IMR-90 (cell line): ENCODE data around the gene ZC2HC1B. TPM values are rescaled to one million over a fixed set of nuclear protein-coding genes. Genes with fewer than 3 reads are reported as not detected.

Source experiments
- ATAC-seq: fragments of 200-7000 bp; cut with Tn5 transposase; 2 replicates; pipeline ENCODE4 v1.9.1; 2020; ENCODE audit warnings: low read depth, mild to moderate bottlenecking, moderate library complexity
- BruUV-seq: library from RNA; stranded (reverse); fragments of 400-500 nt; replicated peaks from 2 replicates; lab custom pipeline; 2021; lab: Mats Ljungman, UMichigan
- CTCF ChIA-PET: fragments of 300-600 bp; formaldehyde crosslinking; extraction: SDS; loops from one replicate; lab custom pipeline; 2021; ENCODE audit warnings: antibody characterized with exemption; lab: Yijun Ruan, JAX
- POLR2A ChIA-PET: fragments of 300-600 bp; sonication (Branson Sonifier 250); formaldehyde crosslinking; loops from one replicate; lab custom pipeline; 2022; ENCODE audit warnings: antibody characterized with exemption; ENCODE audit not compliant: unreplicated experiment; lab: Charles Lee
- DNase-seq: peaks from one replicate; pipeline ENCODE4 v3.0.0; 2013
- H2AFZ ChIP-seq: replicated peaks from 2 replicates; pipeline ENCODE3; 2013; ENCODE audit warnings: low read length, mild to moderate bottlenecking; ENCODE audit not compliant: poor library complexity
- H2AK5ac ChIP-seq: 2 replicates; pipeline ENCODE4 v1.6.1; 2013; ENCODE audit warnings: low read depth, low read length, inconsistent platforms
- H2AK9ac ChIP-seq: replicated peaks from 2 replicates; pipeline ENCODE3; 2013; ENCODE audit warnings: mild to moderate bottlenecking, low read depth, low read length, moderate library complexity; ENCODE audit not compliant: poor library complexity
- H2BK120ac ChIP-seq: 2 replicates; pipeline ENCODE4 v1.6.1; 2013; ENCODE audit warnings: low read depth, low read length, inconsistent platforms
- H2BK15ac ChIP-seq: 3 replicates; pipeline ENCODE4 v1.6.1; 2013; ENCODE audit warnings: low read depth, low read length, inconsistent platforms
- H2BK20ac ChIP-seq: 2 replicates; pipeline ENCODE4 v1.6.1; 2013; ENCODE audit warnings: low read depth, mild to moderate bottlenecking, inconsistent platforms, low read length, moderate library complexity
- H2BK5ac ChIP-seq: 2 replicates; pipeline ENCODE4 v1.6.1; 2013; ENCODE audit warnings: mild to moderate bottlenecking, low read depth, low read length, inconsistent platforms; ENCODE audit not compliant: poor library complexity, severe bottlenecking
- H3K14ac ChIP-seq: replicated peaks from 2 replicates; pipeline ENCODE4 v1.6.1; 2013; ENCODE audit warnings: low read depth, low read length, inconsistent platforms
- H3K18ac ChIP-seq: 2 replicates; pipeline ENCODE4 v1.6.1; 2013; ENCODE audit warnings: low read depth, low read length, control low read depth
- H3K23ac ChIP-seq: 2 replicates; pipeline ENCODE4 v1.6.1; 2013; ENCODE audit warnings: low read depth, low read length, inconsistent platforms
- H3K27ac ChIP-seq: 2 replicates; pipeline ENCODE4 v1.5.1; 2013; ENCODE audit warnings: mild to moderate bottlenecking, control low read depth, low read length; ENCODE audit not compliant: insufficient read depth
- H3K27me3 ChIP-seq: 2 replicates; pipeline ENCODE4 v1.6.1; 2013; ENCODE audit warnings: low read length; ENCODE audit not compliant: control insufficient read depth, insufficient read depth
- H3K36me3 ChIP-seq: 2 replicates; pipeline ENCODE4 v1.6.1; 2013; ENCODE audit warnings: low read length, mixed read lengths; ENCODE audit not compliant: control insufficient read depth, insufficient read depth
- H3K4ac ChIP-seq: 2 replicates; pipeline ENCODE4 v1.6.1; 2013; ENCODE audit warnings: low read depth, low read length, inconsistent platforms
- H3K4me1 ChIP-seq: 2 replicates; pipeline ENCODE4 v1.6.1; 2013; ENCODE audit warnings: low read length, mixed read lengths; ENCODE audit not compliant: control insufficient read depth, insufficient read depth
- H3K4me2 ChIP-seq: 2 replicates; pipeline ENCODE4 v1.6.1; 2013; ENCODE audit warnings: low read depth, mild to moderate bottlenecking, control low read depth, low read length, moderate library complexity
- H3K4me3 ChIP-seq: 2 replicates; pipeline ENCODE4 v1.5.1; 2013; ENCODE audit warnings: low read depth, mild to moderate bottlenecking, control low read depth, low read length, moderate library complexity; ENCODE audit not compliant: insufficient read depth
- H3K56ac ChIP-seq: 2 replicates; pipeline ENCODE4 v1.6.1; 2013; ENCODE audit warnings: low read length, inconsistent platforms; ENCODE audit not compliant: insufficient read depth; ENCODE audit errors: extremely low read depth
- H3K79me1 ChIP-seq, 2 experiments: 2 replicates each; pipeline ENCODE4 v1.6.1; 2013; ENCODE audit warnings: low read length in 2 of 2, inconsistent platforms in 1 of 2, low read depth in 1 of 2
- H3K9ac ChIP-seq: 2 replicates; pipeline ENCODE4 v1.6.1; 2013; ENCODE audit warnings: low read depth, low read length, control low read depth
- H3K9me1 ChIP-seq: 2 replicates; pipeline ENCODE4 v1.6.1; 2013; ENCODE audit warnings: low read length, inconsistent platforms; ENCODE audit not compliant: insufficient read depth
- H3K9me3 ChIP-seq: 2 replicates; pipeline ENCODE4 v1.6.1; 2013; ENCODE audit warnings: low read length; ENCODE audit not compliant: control insufficient read depth, insufficient read depth
- H4K20me1 ChIP-seq: 2 replicates; pipeline ENCODE4 v1.6.1; 2013; ENCODE audit warnings: low read length, inconsistent platforms; ENCODE audit not compliant: insufficient read depth
- H4K5ac ChIP-seq: 2 replicates; pipeline ENCODE4 v1.6.1; 2013; ENCODE audit warnings: mild to moderate bottlenecking, low read depth, low read length, control low read depth
- H4K8ac ChIP-seq, 2 experiments: 2 replicates each; pipeline ENCODE4 v1.6.1; 2013; ENCODE audit warnings: low read depth in 2 of 2, low read length in 2 of 2, control low read depth in 1 of 2, inconsistent platforms in 1 of 2
- H4K91ac ChIP-seq: 2 replicates; pipeline ENCODE4 v1.6.1; 2013; ENCODE audit warnings: low read depth, low read length, inconsistent platforms; ENCODE audit not compliant: insufficient read depth
- BHLHE40 ChIP-seq: fragments of 150-350 bp; IDR thresholded peaks from 2 replicates; pipeline ENCODE4 v1.6.1; 2016; ENCODE audit warnings: mild to moderate bottlenecking, low read depth, low read length
- CHD1 ChIP-seq: IDR thresholded peaks from 2 replicates; pipeline ENCODE4 v1.6.1; 2012; ENCODE audit warnings: low read depth, low read length, improper control_type of control experiment
- FOS ChIP-seq: fragments of 150-350 bp; IDR thresholded peaks from 2 replicates; pipeline ENCODE4 v1.6.1; 2016; ENCODE audit warnings: low read depth, low read length
- MAFK ChIP-seq: IDR thresholded peaks from 2 replicates; pipeline ENCODE4 v1.6.1; 2012; ENCODE audit warnings: low read depth, low read length, improper control_type of control experiment
- NFE2L2 ChIP-seq: fragments of 150-350 bp; IDR thresholded peaks from 2 replicates; pipeline ENCODE4 v1.6.1; 2016; ENCODE audit warnings: low read depth, mild to moderate bottlenecking, low read length
- dilution Hi-C: fragments of 300-500 bp; cut with HindIII; formaldehyde crosslinking; loops from one replicate; pipeline ENCODE4 v1.14.3; 2018; ENCODE audit warnings: low sequenced_read_pairs; ENCODE audit not compliant: unreplicated experiment
- in situ Hi-C: fragments of 300-500 bp; cut with MboI; formaldehyde crosslinking; loops from 3 replicates; pipeline ENCODE4 v1.14.3; 2019; ENCODE audit warnings: low sequenced_read_pairs, inconsistent platforms, mixed read lengths
- intact Hi-C: fragments of 100-400 bp; cut with micrococcal nuclease; formaldehyde crosslinking; loops from 2 replicates; pipeline ENCODE4 v1.10.0; 2022
- polyA plus RNA-seq, 3 experiments: library from polyadenylated mRNA; depleted of rRNA; stranded (reverse); fragments of >200 nt; gene quantifications; 2 replicates each; pipeline ENCODE4 v1.2.3, GENCODE V29; 2012; ENCODE audit warnings: low replicate concordance in 1 of 3
- total RNA-seq: library from RNA; depleted of rRNA; stranded (reverse); fragments of >200 nt; gene quantifications from 2 replicates; pipeline ENCODE4 v1.2.3, GENCODE V29; 2012
- TF ChIP-seq, protein P1 (sequence below): conservative IDR thresholded peaks from 2 replicates; pipeline ENCODE4 v1.5.1; 2012; ENCODE audit warnings: mild to moderate bottlenecking, low read depth, low read length, improper control_type of control experiment

ZC2HC1B gene
- total and polyA plus RNA-seq, 2 of the 4 experiments (the other 2 are of a cell fraction): not detected

DNA sequence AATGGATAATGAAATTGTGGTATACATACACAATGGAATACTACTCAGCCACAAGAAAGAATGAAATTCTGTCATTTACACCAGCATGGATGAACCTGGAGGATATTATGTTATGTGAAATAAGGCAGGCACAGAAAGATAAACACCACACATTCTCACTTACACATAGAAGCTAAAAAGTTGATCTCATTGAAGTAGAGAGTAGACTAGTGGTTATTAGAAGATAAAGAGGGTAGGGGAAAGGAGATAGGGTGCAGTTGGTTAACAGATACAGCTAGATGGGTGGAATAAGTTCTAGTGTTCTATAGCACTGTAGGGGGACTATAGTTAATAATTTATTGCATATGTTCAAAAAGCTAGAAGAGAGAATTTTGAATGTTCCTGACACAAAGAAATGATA, 46.7 kb upstream of the ZC2HC1B start:
- ATAC-seq: no peak
- peaks cover 8% of the 10 kb centered on the region; the same call in 1 of the 2 replicates for H3K9me1 ChIP-seq
- H3K23ac ChIP-seq: no peak overlapping the region
- no peak overlapping the region for H3K4ac ChIP-seq
- no peak overlapping the region for H4K91ac ChIP-seq
- no peak overlapping the region for H2BK15ac ChIP-seq
- no peak overlapping the region for H3K27ac ChIP-seq
- no peak overlapping the region for H2BK120ac ChIP-seq
- no peak overlapping the region for H2BK5ac ChIP-seq
- in situ Hi-C loops (no loop called here), dilution Hi-C loops (no loop called here), intact Hi-C loops (no loop called here)
- H4K20me1 ChIP-seq: no peaks in the 10 kb centered on the region
- DNase-seq: no peak
- no peak overlapping the region for H3K18ac ChIP-seq
- H3K36me3 ChIP-seq: peaks cover 17% of the 10 kb centered on the region
- H2BK20ac ChIP-seq: no peak overlapping the region
- H2AK9ac ChIP-seq: no peak overlapping the region
- H3K9ac ChIP-seq: no peak overlapping the region
- CTCF ChIA-PET: no interaction called here
- no peak overlapping the region for H3K14ac ChIP-seq
- H2AK5ac ChIP-seq: no peak overlapping the region
- H3K4me3 ChIP-seq: no peak overlapping the region
- no peaks in the 10 kb centered on the region for H3K27me3 ChIP-seq
- TF ChIP-seq NFE2L2 (no peak), BHLHE40 (no peak), FOS (no peak), CHD1 (no peak), MAFK (no peak)
- TF ChIP-seq, protein P1, sequence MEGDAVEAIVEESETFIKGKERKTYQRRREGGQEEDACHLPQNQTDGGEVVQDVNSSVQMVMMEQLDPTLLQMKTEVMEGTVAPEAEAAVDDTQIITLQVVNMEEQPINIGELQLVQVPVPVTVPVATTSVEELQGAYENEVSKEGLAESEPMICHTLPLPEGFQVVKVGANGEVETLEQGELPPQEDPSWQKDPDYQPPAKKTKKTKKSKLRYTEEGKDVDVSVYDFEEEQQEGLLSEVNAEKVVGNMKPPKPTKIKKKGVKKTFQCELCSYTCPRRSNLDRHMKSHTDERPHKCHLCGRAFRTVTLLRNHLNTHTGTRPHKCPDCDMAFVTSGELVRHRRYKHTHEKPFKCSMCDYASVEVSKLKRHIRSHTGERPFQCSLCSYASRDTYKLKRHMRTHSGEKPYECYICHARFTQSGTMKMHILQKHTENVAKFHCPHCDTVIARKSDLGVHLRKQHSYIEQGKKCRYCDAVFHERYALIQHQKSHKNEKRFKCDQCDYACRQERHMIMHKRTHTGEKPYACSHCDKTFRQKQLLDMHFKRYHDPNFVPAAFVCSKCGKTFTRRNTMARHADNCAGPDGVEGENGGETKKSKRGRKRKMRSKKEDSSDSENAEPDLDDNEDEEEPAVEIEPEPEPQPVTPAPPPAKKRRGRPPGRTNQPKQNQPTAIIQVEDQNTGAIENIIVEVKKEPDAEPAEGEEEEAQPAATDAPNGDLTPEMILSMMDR: no peak
- no peak overlapping the region for H4K8ac ChIP-seq
- H2AFZ ChIP-seq: no peak overlapping the region
- H3K4me1 ChIP-seq: peaks cover 4% of the 10 kb centered on the region
- no peak overlapping the region for H3K4me2 ChIP-seq
- H3K9me3 ChIP-seq: no peaks in the 10 kb centered on the region
- peaks cover 5 to 10% of the 10 kb centered on the region in 2 experiments; a peak in 3 of 4 replicates for H3K79me1 ChIP-seq
- H4K5ac ChIP-seq: no peak overlapping the region
- no TSS peak for BruUV-seq
- POLR2A ChIA-PET: interaction anchor here (0.6 kb wide), 1 partner anchor 86 kb away, joined by 3 read pairs; no protein-coding TSS in a partner anchor
- H3K56ac ChIP-seq: no peak overlapping the region
